ENCODE results near the gene MZB1.

Gene MZB1

GRCh38 chr5:139389701-139390638 lies at the start of gene MZB1:
MZB1 (minus strand) TSS chr5:139389913; CDS start chr5:139389856, 57 bp downstream.
- no peak for DNase-seq (ENCODE audit: low spot score)

GRCh38 chr5:139439013-139439903 lies 49.5 kb upstream of the MZB1 start, which contains the start of gene DNAJC18:
DNAJC18 (minus strand) TSS chr5:139439525; CDS start chr5:139439445, 80 bp downstream.
- DNase-seq (ENCODE audit: low spot score), result peak; percentile 83

- no peak for DNase-seq (ENCODE audit: low spot score)
These were observed 48.9 kb upstream of the MZB1 start for GRCh38 chr5:139438707-139439012.

- DNase-seq (ENCODE audit: low spot score), result no peak
These were observed 46.0 kb upstream of the MZB1 start for GRCh38 chr5:139435676-139436075.

GRCh38 chr5:139431706-139432105 lies 42.0 kb upstream of the MZB1 start:
- no peak for DNase-seq (ENCODE audit: low spot score)

GRCh38 chr5:139430015-139430414 lies 40.3 kb upstream of the MZB1 start:
- no peak for DNase-seq (ENCODE audit: low spot score)

GRCh38 chr5:139426203-139426885 lies 36.6 kb upstream of the MZB1 start:
- DNase-seq (ENCODE audit: low spot score), result peak; percentile 51

GRCh38 chr5:139425497-139425896 lies 35.8 kb upstream of the MZB1 start:
- DNase-seq (ENCODE audit: low spot score), result no peak

GRCh38 chr5:139422307-139422893 lies 32.7 kb upstream of the MZB1 start:
- peak; percentile 74 for DNase-seq (ENCODE audit: low spot score)

GRCh38 chr5:139419226-139420192 lies 29.8 kb upstream of the MZB1 start:
- no peak for DNase-seq (ENCODE audit: low spot score)

GRCh38 chr5:139418793-139419192 lies 29.1 kb upstream of the MZB1 start:
- no peak for DNase-seq (ENCODE audit: low spot score)

- no peak for DNase-seq (ENCODE audit: low spot score)
These were observed 27.5 kb upstream of the MZB1 start for GRCh38 chr5:139417214-139417613.

- no peak for DNase-seq (ENCODE audit: low spot score)
These were observed 26.9 kb upstream of the MZB1 start for GRCh38 chr5:139416651-139417050.

GRCh38 chr5:139415869-139416268 lies 26.2 kb upstream of the MZB1 start:
- DNase-seq (ENCODE audit: low spot score), result no peak

- DNase-seq (ENCODE audit: low spot score), result no peak
These were observed 25.6 kb upstream of the MZB1 start for GRCh38 chr5:139415221-139415861.

GRCh38 chr5:139414581-139415130 lies 24.9 kb upstream of the MZB1 start:
- DNase-seq (ENCODE audit: low spot score), result no peak

- DNase-seq (ENCODE audit: low spot score), result no peak
These were observed 24.2 kb upstream of the MZB1 start for GRCh38 chr5:139413963-139414362.

- DNase-seq (ENCODE audit: low spot score), result no peak
These were observed 23.4 kb upstream of the MZB1 start for GRCh38 chr5:139413153-139413552.

- DNase-seq (ENCODE audit: low spot score), result no peak
These were observed 21.5 kb upstream of the MZB1 start for GRCh38 chr5:139410993-139411828.
